Brain microvascular endothelial cell (primary cell): ENCODE measurements around the gene PPP2R2C.

Source experiments
- DNase-seq: peaks from one replicate; pipeline ENCODE4 v3.0.0-alpha.2; 2020
- H3K27ac ChIP-seq: fragments of 250-450 bp; sonication (Bioruptor Pico); 2 replicates; pipeline ENCODE4 v1.5.1; 2020; ENCODE audit warnings: mild to moderate bottlenecking, moderate library complexity
- H3K27me3 ChIP-seq: fragments of 250-450 bp; sonication (Bioruptor Pico); replicated peaks from 2 replicates; pipeline ENCODE4 v1.5.1; 2020; ENCODE audit warnings: mild to moderate bottlenecking
- H3K36me3 ChIP-seq: fragments of 250-450 bp; sonication (Bioruptor Pico); replicated peaks from 2 replicates; pipeline ENCODE4 v1.5.1; 2020; ENCODE audit warnings: mild to moderate bottlenecking
- H3K4me3 ChIP-seq: 2 replicates; pipeline ENCODE4 v1.5.1; 2011; ENCODE audit warnings: low read depth, mild to moderate bottlenecking, control low read depth, low read length, moderate library complexity
- in situ Hi-C: cut with HindIII; loops from 2 replicates; pipeline ENCODE4 v1.10.0; 2017; ENCODE audit warnings: low sequenced_read_pairs, low pct_ligation_motif_present
- TF ChIP-seq, protein P1 (sequence below): IDR thresholded peaks from 2 replicates; pipeline ENCODE4 v1.5.1; 2011; ENCODE audit warnings: low read depth, mild to moderate bottlenecking, moderate library complexity, low read length, control low read depth, inconsistent platforms; ENCODE audit errors: missing control alignments

PPP2R2C gene

DNA sequence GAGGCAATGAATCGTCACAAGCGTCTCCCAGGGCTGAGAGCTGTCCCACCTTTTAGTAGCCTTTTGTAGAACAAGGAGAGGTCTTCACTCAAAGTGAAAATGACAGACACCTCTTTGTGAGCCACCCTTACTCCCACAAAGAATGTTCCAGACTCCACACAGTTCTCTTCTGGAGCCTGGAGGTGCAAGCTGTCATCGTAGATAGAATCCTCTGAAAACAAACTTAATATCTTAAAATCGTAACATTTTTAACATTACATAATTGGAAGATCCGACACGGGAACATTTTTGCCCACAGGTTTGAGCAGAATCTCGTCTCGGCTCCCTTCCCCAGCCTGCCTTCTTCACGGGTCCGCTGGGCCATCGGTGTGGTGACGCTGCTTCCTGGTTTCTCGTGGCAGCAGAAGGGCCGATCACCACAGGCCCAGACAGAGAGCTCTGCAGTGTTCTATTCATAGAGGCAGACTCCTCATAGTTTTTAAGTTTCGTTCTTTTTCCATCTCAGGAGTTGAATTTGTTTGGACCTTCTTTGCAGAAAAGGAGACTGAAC, 175.1 kb downstream of the PPP2R2C start:
- in situ Hi-C loops = no loop called here
- no peak for DNase-seq
- H3K27me3 ChIP-seq = no peaks in the 10 kb centered on the region
- no peak overlapping the region for H3K27ac ChIP-seq
- H3K36me3 ChIP-seq = peaks cover 10% of the 10 kb centered on the region
- TF ChIP-seq, protein P1, sequence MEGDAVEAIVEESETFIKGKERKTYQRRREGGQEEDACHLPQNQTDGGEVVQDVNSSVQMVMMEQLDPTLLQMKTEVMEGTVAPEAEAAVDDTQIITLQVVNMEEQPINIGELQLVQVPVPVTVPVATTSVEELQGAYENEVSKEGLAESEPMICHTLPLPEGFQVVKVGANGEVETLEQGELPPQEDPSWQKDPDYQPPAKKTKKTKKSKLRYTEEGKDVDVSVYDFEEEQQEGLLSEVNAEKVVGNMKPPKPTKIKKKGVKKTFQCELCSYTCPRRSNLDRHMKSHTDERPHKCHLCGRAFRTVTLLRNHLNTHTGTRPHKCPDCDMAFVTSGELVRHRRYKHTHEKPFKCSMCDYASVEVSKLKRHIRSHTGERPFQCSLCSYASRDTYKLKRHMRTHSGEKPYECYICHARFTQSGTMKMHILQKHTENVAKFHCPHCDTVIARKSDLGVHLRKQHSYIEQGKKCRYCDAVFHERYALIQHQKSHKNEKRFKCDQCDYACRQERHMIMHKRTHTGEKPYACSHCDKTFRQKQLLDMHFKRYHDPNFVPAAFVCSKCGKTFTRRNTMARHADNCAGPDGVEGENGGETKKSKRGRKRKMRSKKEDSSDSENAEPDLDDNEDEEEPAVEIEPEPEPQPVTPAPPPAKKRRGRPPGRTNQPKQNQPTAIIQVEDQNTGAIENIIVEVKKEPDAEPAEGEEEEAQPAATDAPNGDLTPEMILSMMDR = no peak
- H3K4me3 ChIP-seq = no peak overlapping the region

DNA sequence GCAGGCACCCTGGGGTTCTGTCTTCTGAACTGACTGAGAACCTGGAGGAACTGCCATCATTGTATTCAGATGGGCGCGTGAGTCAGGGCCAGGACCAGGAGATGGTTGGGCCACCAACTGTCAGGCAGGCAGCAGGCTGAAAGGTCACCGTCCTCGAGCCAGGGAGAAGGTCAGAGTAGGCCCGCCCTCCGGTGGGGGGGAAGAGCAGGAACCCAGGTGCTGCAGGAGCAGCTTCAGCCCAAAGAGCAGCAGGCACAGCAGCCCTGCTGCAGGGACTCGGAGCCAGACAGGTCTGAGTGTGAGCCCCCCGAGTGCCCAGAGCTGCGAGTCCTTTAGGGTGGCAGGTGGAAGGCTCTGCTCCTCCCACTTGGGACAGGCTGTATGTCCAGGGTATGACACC, 176.4 kb downstream of the PPP2R2C start:
- in situ Hi-C loops = no loop called here
- TF ChIP-seq, protein P1 = no peak
- DNase-seq = no peak
- no peak overlapping the region for H3K4me3 ChIP-seq
- no peaks in the 10 kb centered on the region for H3K36me3 ChIP-seq
- no peaks in the 10 kb centered on the region for H3K27me3 ChIP-seq
- no peak overlapping the region for H3K27ac ChIP-seq

DNA sequence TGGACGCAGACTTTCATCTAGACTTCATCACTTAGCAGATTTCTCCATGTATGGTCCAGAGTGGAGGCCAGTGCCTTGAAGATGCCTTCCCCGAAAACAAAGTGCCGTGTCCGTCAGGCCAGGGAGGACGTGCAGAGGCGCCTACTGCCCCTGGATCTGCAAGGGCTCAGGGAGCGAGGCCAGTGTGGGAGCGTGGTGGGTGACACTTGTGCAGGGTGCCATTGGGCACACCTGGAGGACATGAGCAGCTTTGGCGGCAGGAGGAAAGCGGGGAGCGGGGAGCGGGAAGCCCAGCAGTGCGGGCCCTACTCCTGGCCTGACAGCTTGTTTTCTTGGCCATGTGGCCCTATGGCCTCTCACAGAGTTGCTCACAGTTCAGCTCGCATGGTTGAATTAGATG, 176.9 kb downstream of the PPP2R2C start:
- no peaks in the 10 kb centered on the region for H3K27me3 ChIP-seq
- in situ Hi-C loops = no loop called here
- DNase-seq = no peak
- H3K36me3 ChIP-seq = no peaks in the 10 kb centered on the region
- no peak overlapping the region for H3K27ac ChIP-seq
- TF ChIP-seq, protein P1 = no peak
- no peak overlapping the region for H3K4me3 ChIP-seq

DNA sequence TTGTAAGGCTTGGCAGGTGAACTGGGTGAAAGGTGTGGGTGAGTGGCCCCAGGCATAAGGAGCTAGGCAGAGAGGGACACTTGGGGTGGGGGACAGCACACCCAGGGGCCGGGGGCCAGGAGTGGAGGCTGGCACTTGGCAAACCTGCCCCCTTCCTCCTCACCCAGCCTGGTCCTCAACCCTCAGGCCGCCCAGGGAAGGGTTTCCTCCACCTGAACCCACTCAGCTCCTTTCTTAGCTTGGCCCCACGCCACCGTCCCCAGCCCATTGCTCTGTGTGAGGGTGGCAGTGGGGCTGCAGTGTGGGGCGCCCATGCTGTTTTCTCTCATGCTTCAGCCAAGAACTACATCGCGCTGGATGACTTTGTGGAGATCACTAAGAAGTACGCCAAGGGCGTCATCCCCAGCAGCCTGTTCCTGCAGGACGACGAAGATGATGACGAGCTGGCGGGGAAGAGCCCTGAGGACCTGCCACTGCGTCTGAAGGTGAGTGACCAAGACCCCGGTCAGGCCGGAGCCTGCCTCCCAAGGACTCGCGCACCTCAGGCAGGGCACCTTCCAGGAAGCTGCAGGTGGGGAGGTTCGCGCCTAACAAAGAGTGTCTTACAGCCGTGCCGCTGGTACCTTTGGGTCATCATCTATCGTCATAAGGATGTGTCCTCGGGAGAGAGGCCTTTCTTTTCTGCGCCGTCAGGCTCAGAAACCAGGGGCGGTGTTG, 177.6 kb downstream of the PPP2R2C start:
- no peak overlapping the region for H3K27ac ChIP-seq
- H3K4me3 ChIP-seq = no peak overlapping the region
- TF ChIP-seq, protein P1 = no peak
- H3K27me3 ChIP-seq = no peaks in the 10 kb centered on the region
- in situ Hi-C loops = no loop called here
- H3K36me3 ChIP-seq = no peaks in the 10 kb centered on the region
- no peak for DNase-seq

DNA sequence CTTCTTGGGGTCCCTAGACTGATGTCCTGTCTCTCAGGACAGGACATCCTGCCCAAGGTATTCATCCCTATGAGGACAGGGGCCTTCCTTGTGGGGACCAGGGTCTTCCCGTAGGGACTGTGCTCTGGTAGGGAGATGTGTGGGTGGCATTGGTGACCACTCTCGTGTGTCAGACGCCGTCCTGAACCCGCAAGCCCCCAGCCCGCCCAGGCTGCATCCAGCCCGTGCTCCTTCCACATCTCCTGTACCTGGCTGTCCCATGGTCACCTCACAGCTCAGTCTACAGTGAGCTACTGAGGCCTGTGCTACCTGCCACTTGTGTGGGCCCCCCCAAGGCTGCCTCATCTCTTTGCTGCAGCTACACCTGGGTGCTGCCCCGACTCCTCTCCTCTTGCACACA, 178.8 kb downstream of the PPP2R2C start:
- DNase-seq = no peak
- Histone ChIP-seq H3K36me3 (peaks cover 3% of the 10 kb centered on the region), H3K27ac (no peak overlapping the region), H3K4me3 (no peak overlapping the region), H3K27me3 (no peaks in the 10 kb centered on the region)
- TF ChIP-seq, protein P1 = no peak
- in situ Hi-C loops = no loop called here

DNA sequence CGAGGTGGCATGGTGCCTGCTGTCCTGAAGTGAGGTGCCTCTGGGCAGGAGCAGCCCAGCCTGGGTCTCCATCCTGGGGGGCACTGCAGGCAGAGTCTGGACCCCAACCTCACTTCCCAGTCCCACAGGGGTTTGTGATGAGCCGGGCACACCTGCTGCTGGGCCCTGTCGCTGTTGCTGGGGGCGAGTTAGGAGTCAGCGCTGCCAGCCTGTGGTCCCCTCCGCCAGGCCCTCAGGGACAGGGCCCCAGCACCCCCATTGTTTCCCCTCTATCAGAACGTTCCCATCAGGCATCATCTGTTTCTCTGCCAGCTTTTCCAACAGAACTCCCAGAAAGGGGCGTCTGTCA, 179.3 kb downstream of the PPP2R2C start:
- Histone ChIP-seq H3K27me3 (no peaks in the 10 kb centered on the region), H3K27ac (no peak overlapping the region), H3K36me3 (peaks cover 3% of the 10 kb centered on the region), H3K4me3 (no peak overlapping the region)
- no peak for DNase-seq
- TF ChIP-seq, protein P1 = no peak
- in situ Hi-C loops = no loop called here
